Keratinocyte (primary cell): ENCODE data around the gene CD164L2.

Experiments used
- EZH2 ChIP-seq: IDR thresholded peaks from one replicate; pipeline ENCODE4 v1.6.1; 2012; ENCODE audit warnings: inconsistent platforms, mild to moderate bottlenecking, low read length, moderate library complexity
- TF ChIP-seq, protein P1 (sequence below), 3 experiments: IDR thresholded peaks in 1 of 3; conservative IDR thresholded peaks in 1 of 3; optimal IDR thresholded peaks in 1 of 3; 2 replicates in 2 of 3; 3 replicates in 1 of 3; pipeline versions ENCODE3 to v1.5.1; 2011; ENCODE audit warnings: low read length in 3 of 3, mild to moderate bottlenecking in 3 of 3, moderate library complexity in 2 of 3, control low read depth in 1 of 3, inconsistent platforms in 1 of 3; ENCODE audit not compliant: insufficient read depth in 2 of 3; ENCODE audit errors: extremely low read depth in 1 of 3

GRCh38 chr1:27393641-27394281 lies 10.6 kb upstream of the CD164L2 start:
- TF ChIP-seq, protein P1, sequence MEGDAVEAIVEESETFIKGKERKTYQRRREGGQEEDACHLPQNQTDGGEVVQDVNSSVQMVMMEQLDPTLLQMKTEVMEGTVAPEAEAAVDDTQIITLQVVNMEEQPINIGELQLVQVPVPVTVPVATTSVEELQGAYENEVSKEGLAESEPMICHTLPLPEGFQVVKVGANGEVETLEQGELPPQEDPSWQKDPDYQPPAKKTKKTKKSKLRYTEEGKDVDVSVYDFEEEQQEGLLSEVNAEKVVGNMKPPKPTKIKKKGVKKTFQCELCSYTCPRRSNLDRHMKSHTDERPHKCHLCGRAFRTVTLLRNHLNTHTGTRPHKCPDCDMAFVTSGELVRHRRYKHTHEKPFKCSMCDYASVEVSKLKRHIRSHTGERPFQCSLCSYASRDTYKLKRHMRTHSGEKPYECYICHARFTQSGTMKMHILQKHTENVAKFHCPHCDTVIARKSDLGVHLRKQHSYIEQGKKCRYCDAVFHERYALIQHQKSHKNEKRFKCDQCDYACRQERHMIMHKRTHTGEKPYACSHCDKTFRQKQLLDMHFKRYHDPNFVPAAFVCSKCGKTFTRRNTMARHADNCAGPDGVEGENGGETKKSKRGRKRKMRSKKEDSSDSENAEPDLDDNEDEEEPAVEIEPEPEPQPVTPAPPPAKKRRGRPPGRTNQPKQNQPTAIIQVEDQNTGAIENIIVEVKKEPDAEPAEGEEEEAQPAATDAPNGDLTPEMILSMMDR (optimal IDR thresholded peaks at IDR 0.05 in 1 of 3, IDR thresholded peaks at IDR 0.05 in 1 of 3, conservative IDR thresholded peaks at IDR 0.05 in 1 of 3; ENCODE audit: extremely low read depth in 1 of 3, insufficient read depth in 2 of 3, low read length in 3 of 3) = no peak
- TF ChIP-seq EZH2 = no peak
